ENCODE measurements around the gene ITPR2.
"Not testable (repeated sequence)": the region's sequence is repeated elsewhere in the genome, so short reads cannot be mapped to it uniquely, and the experiment has no call there.

Gene ITPR2

GRCh38 chr12:26604813-26605212, 228.2 kb downstream of the ITPR2 start:
- in situ Hi-C loops (cut with MboI; ENCODE audit: low sequenced_read_pairs) = not testable (repeated sequence)

- in situ Hi-C loops (cut with MboI; ENCODE audit: low sequenced_read_pairs) = no loop called here
These were observed 233.8 kb downstream of the ITPR2 start for GRCh38 chr12:26599096-26599695.

- in situ Hi-C loops (cut with MboI; ENCODE audit: low sequenced_read_pairs) = no loop called here
These were observed 237.2 kb downstream of the ITPR2 start for GRCh38 chr12:26595806-26596205.

- in situ Hi-C loops (cut with MboI; ENCODE audit: low sequenced_read_pairs) = no loop called here
These were observed 252.4 kb downstream of the ITPR2 start for GRCh38 chr12:26580619-26581018.

GRCh38 chr12:26576266-26576665, 256.7 kb downstream of the ITPR2 start:
- in situ Hi-C loops (cut with MboI; ENCODE audit: low sequenced_read_pairs) = no loop called here

- in situ Hi-C loops (cut with MboI; ENCODE audit: low sequenced_read_pairs) = no loop called here
These were observed 259.6 kb downstream of the ITPR2 start for GRCh38 chr12:26573225-26573909.

- in situ Hi-C loops (cut with MboI; ENCODE audit: low sequenced_read_pairs) = no loop called here
These were observed 260.9 kb downstream of the ITPR2 start for GRCh38 chr12:26572137-26572536.

GRCh38 chr12:26571560-26571959, 261.4 kb downstream of the ITPR2 start:
- in situ Hi-C loops (cut with MboI; ENCODE audit: low sequenced_read_pairs) = no loop called here

- in situ Hi-C loops (cut with MboI; ENCODE audit: low sequenced_read_pairs) = no loop called here
These were observed 265.9 kb downstream of the ITPR2 start for GRCh38 chr12:26567126-26567525.

GRCh38 chr12:26566675-26567074, 266.3 kb downstream of the ITPR2 start:
- in situ Hi-C loops (cut with MboI; ENCODE audit: low sequenced_read_pairs) = no loop called here

GRCh38 chr12:26566186-26566585, 266.8 kb downstream of the ITPR2 start:
- in situ Hi-C loops (cut with MboI; ENCODE audit: low sequenced_read_pairs) = no loop called here

- in situ Hi-C loops (cut with MboI; ENCODE audit: low sequenced_read_pairs) = no loop called here
These were observed 268.6 kb downstream of the ITPR2 start for GRCh38 chr12:26564391-26564790.

- in situ Hi-C loops (cut with MboI; ENCODE audit: low sequenced_read_pairs) = no loop called here
These were observed 269.4 kb downstream of the ITPR2 start for GRCh38 chr12:26563552-26563951.

- in situ Hi-C loops (cut with MboI; ENCODE audit: low sequenced_read_pairs) = no loop called here
These were observed 275.7 kb downstream of the ITPR2 start for GRCh38 chr12:26557326-26557725.

- in situ Hi-C loops (cut with MboI; ENCODE audit: low sequenced_read_pairs) = no loop called here
These were observed 276.1 kb downstream of the ITPR2 start for GRCh38 chr12:26556916-26557315.

- in situ Hi-C loops (cut with MboI; ENCODE audit: low sequenced_read_pairs) = no loop called here
These were observed 277.9 kb downstream of the ITPR2 start for GRCh38 chr12:26555139-26555538.

- in situ Hi-C loops (cut with MboI; ENCODE audit: low sequenced_read_pairs) = no loop called here
These were observed 278.7 kb downstream of the ITPR2 start for GRCh38 chr12:26554332-26554731.

GRCh38 chr12:26551385-26551784, 281.6 kb downstream of the ITPR2 start:
- in situ Hi-C loops (cut with MboI; ENCODE audit: low sequenced_read_pairs) = no loop called here

- in situ Hi-C loops (cut with MboI; ENCODE audit: low sequenced_read_pairs) = no loop called here
These were observed 284.8 kb downstream of the ITPR2 start for GRCh38 chr12:26548227-26548626.

- in situ Hi-C loops (cut with MboI; ENCODE audit: low sequenced_read_pairs) = no loop called here
These were observed 286.3 kb downstream of the ITPR2 start for GRCh38 chr12:26546535-26547314.

- in situ Hi-C loops (cut with MboI; ENCODE audit: low sequenced_read_pairs) = no loop called here
These were observed 293.9 kb downstream of the ITPR2 start for GRCh38 chr12:26539131-26539530.

- in situ Hi-C loops (cut with MboI; ENCODE audit: low sequenced_read_pairs) = no loop called here
These were observed 295.3 kb downstream of the ITPR2 start for GRCh38 chr12:26537651-26538050.
